Endothelial cell of umbilical vein (primary cell): ENCODE data around the gene NDUFA8. TPM values are rescaled to one million over a fixed set of nuclear protein-coding genes. Genes with fewer than 3 reads are reported as not detected.
A peak's percentile ranks its signal among the peaks of the same experiment; 100 is the strongest.

Source experiments
- BruUV-seq: library from RNA; stranded (reverse); fragments of 400-500 nt; replicated peaks from 2 replicates; lab custom pipeline; 2021; lab: Mats Ljungman, UMichigan
- CTCF ChIA-PET: fragments of 300-600, 350-600 bp; sonication (Branson Sonifier 250); formaldehyde crosslinking; loops from one replicate; lab custom pipeline; 2021; ENCODE audit warnings: antibody characterized with exemption, inconsistent platforms; lab: Charles Lee
- POLR2A ChIA-PET: fragments of 300-600, 350-600 bp; sonication (Branson Sonifier 250); formaldehyde crosslinking; loops from one replicate; lab custom pipeline; 2021; ENCODE audit warnings: antibody characterized with exemption, inconsistent platforms; lab: Charles Lee
- DNase-seq: peaks from one replicate; pipeline ENCODE4 v3.0.0-alpha.2; 2011; ENCODE audit warnings: low read depth, low spot score
- FAIRE-seq: peaks from 2 replicates; lab custom pipeline; 2011; peaks lifted over from hg19 to GRCh38; lab: Jason Lieb, UNC
- H2AFZ ChIP-seq: 2 replicates; pipeline ENCODE4 v1.6.0; 2012; ENCODE audit warnings: low read depth, low read length, control low read depth, inconsistent platforms
- H3K27ac ChIP-seq: 2 replicates; pipeline ENCODE4 v1.5.1; 2011; ENCODE audit warnings: low read depth, mild to moderate bottlenecking, control low read depth, low read length, moderate library complexity; ENCODE audit not compliant: insufficient read depth
- H3K27me3 ChIP-seq, 2 experiments: 2 replicates each; pipeline versions ENCODE4 v1.6.0 to v1.6.1; 2011; ENCODE audit warnings: low read length in 2 of 2, mixed read lengths in 1 of 2; ENCODE audit not compliant: control insufficient read depth in 2 of 2, insufficient read depth in 2 of 2
- H3K36me3 ChIP-seq, 2 experiments: 2 replicates in 1 of 2; 3 replicates in 1 of 2; pipeline ENCODE4 v1.5.1; 2011; ENCODE audit warnings: low read length in 2 of 2, mild to moderate bottlenecking in 1 of 2, moderate library complexity in 1 of 2; ENCODE audit not compliant: control insufficient read depth in 2 of 2, insufficient read depth in 2 of 2; ENCODE audit errors: extremely low read depth in 1 of 2
- H3K4me1 ChIP-seq: 3 replicates; pipeline ENCODE4 v1.5.1; 2011; ENCODE audit warnings: mild to moderate bottlenecking, low read length; ENCODE audit not compliant: control insufficient read depth, insufficient read depth; ENCODE audit errors: extremely low read depth
- H3K4me2 ChIP-seq: 2 replicates; pipeline ENCODE4 v1.6.1; 2011; ENCODE audit warnings: low read length, control low read depth, mixed read lengths; ENCODE audit not compliant: insufficient read depth
- H3K4me3 ChIP-seq, 3 experiments: fragments of 200-600 bp in 1 of 3; sonication (generic), shearing (Covaris generic) in 1 of 3; replicated peaks in 1 of 3; 2 replicates each; pipeline ENCODE4 v1.5.1; 2011 to 2016; ENCODE audit warnings: control low read depth in 3 of 3, low read length in 3 of 3, mild to moderate bottlenecking in 2 of 3, inconsistent platforms in 1 of 3, low read depth in 1 of 3, moderate library complexity in 1 of 3; ENCODE audit not compliant: insufficient read depth in 1 of 3
- H3K79me2 ChIP-seq: 2 replicates; pipeline ENCODE4 v1.6.0; 2012; ENCODE audit warnings: low read length, inconsistent platforms; ENCODE audit not compliant: control insufficient read depth, insufficient read depth
- H3K9ac ChIP-seq: replicated peaks from 2 replicates; pipeline ENCODE3; 2011; ENCODE audit warnings: low read length, control low read depth; ENCODE audit not compliant: insufficient read depth; ENCODE audit errors: extremely low read depth
- H3K9me1 ChIP-seq: replicated peaks from 3 replicates; pipeline ENCODE4 v1.6.0; 2011; ENCODE audit warnings: mild to moderate bottlenecking, low read length; ENCODE audit not compliant: control insufficient read depth, insufficient read depth; ENCODE audit errors: extremely low read depth
- H3K9me3 ChIP-seq: replicated peaks from 2 replicates; pipeline ENCODE4 v1.5.1; 2012; ENCODE audit warnings: low read length, inconsistent platforms; ENCODE audit not compliant: control insufficient read depth, insufficient read depth
- H4K20me1 ChIP-seq: replicated peaks from 2 replicates; pipeline ENCODE3; 2011; ENCODE audit warnings: mild to moderate bottlenecking, low read length; ENCODE audit not compliant: control insufficient read depth, insufficient read depth; ENCODE audit errors: extremely low read depth
- EZH2 ChIP-seq: IDR thresholded peaks from 2 replicates; pipeline ENCODE4 v1.6.1; 2012; ENCODE audit warnings: borderline replicate concordance, low read depth, mild to moderate bottlenecking, moderate library complexity, low read length, inconsistent platforms; ENCODE audit not compliant: severe bottlenecking
- FOS ChIP-seq: IDR thresholded peaks from 2 replicates; pipeline ENCODE4 v1.6.1; 2011; ENCODE audit warnings: mild to moderate bottlenecking, low read length, moderate library complexity, borderline replicate concordance; ENCODE audit not compliant: insufficient read depth
- GATA2 ChIP-seq: IDR thresholded peaks from 2 replicates; pipeline ENCODE4 v1.7.0; 2011; ENCODE audit warnings: low read depth, mild to moderate bottlenecking, moderate library complexity, mixed read lengths, low read length; ENCODE audit not compliant: insufficient read length, insufficient read depth
- JUN ChIP-seq: IDR thresholded peaks from 2 replicates; pipeline ENCODE4 v1.6.1; 2011; ENCODE audit warnings: borderline replicate concordance, low read depth; ENCODE audit not compliant: insufficient read length, insufficient read depth
- MYC ChIP-seq: IDR thresholded peaks from one replicate; pipeline ENCODE4 v1.6.1; 2011; ENCODE audit warnings: mild to moderate bottlenecking, low read depth, low read length
- POLR2A ChIP-seq: IDR thresholded peaks from 2 replicates; pipeline ENCODE4 v1.6.1; 2012; ENCODE audit warnings: low read depth, mild to moderate bottlenecking, control low read depth, low read length
- POLR2AphosphoS5 ChIP-seq: IDR thresholded peaks from 2 replicates; pipeline ENCODE4 v1.6.1; 2012; ENCODE audit warnings: low read depth, mild to moderate bottlenecking, control low read depth, low read length, moderate library complexity; ENCODE audit not compliant: insufficient read depth
- dilution Hi-C: fragments of 300-500 bp; cut with MboI; formaldehyde crosslinking; loops from one replicate; pipeline ENCODE4 v1.15.0; 2019; ENCODE audit warnings: low sequenced_read_pairs; ENCODE audit not compliant: extremely low pct_ligation_motif_present
- intact Hi-C: fragments of 100-400 bp; cut with micrococcal nuclease; formaldehyde crosslinking; loops from one replicate; pipeline ENCODE4 v1.10.0; 2022
- polyA plus RNA-seq, 4 experiments: library from polyadenylated mRNA; depleted of rRNA in 3 of 4; stranded (reverse) in 3 of 4; unstranded in 1 of 4; fragments of >200 nt; gene quantifications; 2 replicates each; pipeline versions ENCODE4 v1.2.1 to v1.2.3, GENCODE V29; 2011 to 2012; ENCODE audit warnings: missing spikeins in 1 of 4
- total RNA-seq: library from RNA; stranded (reverse); gene quantifications from 2 replicates; pipeline ENCODE4 v1.2.3, GENCODE V29; 2021
- TF ChIP-seq, protein P1 (sequence below), 2 donors: IDR thresholded peaks; 1 replicate in 1 of 2; 2 replicates in 1 of 2; pipeline ENCODE4 v1.5.1; 2011; ENCODE audit warnings: low read length in 2 of 2, mild to moderate bottlenecking in 2 of 2, moderate library complexity in 2 of 2, control low read depth in 1 of 2, inconsistent platforms in 1 of 2, low read depth in 1 of 2; ENCODE audit not compliant: insufficient read depth in 1 of 2; ENCODE audit errors: extremely low read depth in 1 of 2
- TF ChIP-seq, protein P2 (sequence below): IDR thresholded peaks from 2 replicates; pipeline ENCODE4 v1.6.1; 2011; ENCODE audit not compliant: insufficient read depth, insufficient read length

The NDUFA8 gene
- total and polyA plus RNA-seq, 2 donors (not counting 3 experiments of a cell fraction or from before 2014, with no cell fraction given) = 68.2 to 100 TPM

DNA sequence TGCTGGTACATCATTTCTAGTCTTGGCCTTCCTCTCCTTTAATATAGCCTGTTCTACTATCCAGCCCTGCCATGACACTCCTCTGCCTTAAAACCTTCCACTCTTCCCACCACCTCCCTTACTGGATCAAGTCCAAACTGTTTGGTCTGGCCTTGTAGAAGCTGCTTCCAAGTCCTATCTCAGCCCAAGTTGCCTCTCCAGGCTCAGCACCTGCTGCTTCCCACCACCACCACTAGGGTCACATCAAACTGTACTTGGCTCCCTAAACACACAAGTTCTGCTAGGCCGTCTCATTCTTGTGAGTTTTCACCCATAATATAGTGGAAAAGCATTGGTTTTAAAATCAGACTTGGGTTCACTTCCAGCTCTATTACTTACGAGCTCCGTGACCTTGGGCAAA, 1.4 kb downstream of the NDUFA8 start:
- intact Hi-C loops = loop anchor here (2.0 to 5.0 kb wide), 4 partner anchors 69 to 149 kb away; partner anchors contain the start of genes LHX6, MRRF and RBM18
- DNase-seq = peak; percentile 65

DNA sequence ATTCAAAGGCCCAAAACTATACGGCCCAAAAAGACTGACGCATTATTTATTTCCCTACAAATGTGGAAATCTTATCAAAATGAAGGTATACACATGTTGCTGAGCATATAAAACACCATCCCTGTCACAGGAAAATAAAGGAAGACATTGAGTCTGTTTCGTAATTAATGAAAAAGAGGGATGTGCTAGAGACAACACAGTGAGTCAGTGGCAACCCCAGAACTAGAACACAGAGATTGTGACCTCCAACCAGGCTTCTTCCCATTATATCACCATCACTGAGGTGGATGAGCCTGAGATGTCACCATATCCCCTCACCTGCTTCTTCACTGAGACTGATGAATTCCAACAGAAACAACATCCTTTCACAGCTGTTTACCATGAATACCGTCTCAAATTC, 3.8 kb downstream of the NDUFA8 start:
- dilution Hi-C loops = no loop called here
- POLR2A ChIA-PET = interaction anchor here (0.6 kb wide), 1 partner anchor 46 kb away, joined by 3 read pairs; no protein-coding TSS in a partner anchor

More for the DNA sequence above, 1.4 kb downstream of the NDUFA8 start:
- FAIRE-seq = peak; percentile 72
- Histone ChIP-seq H3K4me1 (peaks cover 8% of the 10 kb centered on the region), H3K9me1 (no peaks in the 10 kb centered on the region), H3K27ac (no peak overlapping the region), H3K36me3 (no peaks in the 10 kb centered on the region), H3K27me3 (peaks cover 7 to 8% of the 10 kb centered on the region in 2 experiments), H3K4me2 (no peak overlapping the region), H3K9me3 (no peaks in the 10 kb centered on the region), H4K20me1 (no peaks in the 10 kb centered on the region), H2AFZ (no peak overlapping the region), H3K9ac (no peak overlapping the region), H3K79me2 (peaks cover 25% of the 10 kb centered on the region), H3K4me3 (no peak overlapping the region)
- dilution Hi-C loops = no loop called here
- no TSS peak for BruUV-seq
- CTCF ChIA-PET = interaction anchor here (0.6 to 3.6 kb wide), 12 partner anchors 10 to 425 kb away, joined by 3 to 34 read pairs (median 4); no protein-coding TSS in a partner anchor
- POLR2A ChIA-PET = interaction anchor here (1.0 kb wide), 1 partner anchor 11 kb away, joined by 3 read pairs; no protein-coding TSS in a partner anchor
- TF ChIP-seq GATA2 (no peak), EZH2 (no peak)
- TF ChIP-seq, protein P1, sequence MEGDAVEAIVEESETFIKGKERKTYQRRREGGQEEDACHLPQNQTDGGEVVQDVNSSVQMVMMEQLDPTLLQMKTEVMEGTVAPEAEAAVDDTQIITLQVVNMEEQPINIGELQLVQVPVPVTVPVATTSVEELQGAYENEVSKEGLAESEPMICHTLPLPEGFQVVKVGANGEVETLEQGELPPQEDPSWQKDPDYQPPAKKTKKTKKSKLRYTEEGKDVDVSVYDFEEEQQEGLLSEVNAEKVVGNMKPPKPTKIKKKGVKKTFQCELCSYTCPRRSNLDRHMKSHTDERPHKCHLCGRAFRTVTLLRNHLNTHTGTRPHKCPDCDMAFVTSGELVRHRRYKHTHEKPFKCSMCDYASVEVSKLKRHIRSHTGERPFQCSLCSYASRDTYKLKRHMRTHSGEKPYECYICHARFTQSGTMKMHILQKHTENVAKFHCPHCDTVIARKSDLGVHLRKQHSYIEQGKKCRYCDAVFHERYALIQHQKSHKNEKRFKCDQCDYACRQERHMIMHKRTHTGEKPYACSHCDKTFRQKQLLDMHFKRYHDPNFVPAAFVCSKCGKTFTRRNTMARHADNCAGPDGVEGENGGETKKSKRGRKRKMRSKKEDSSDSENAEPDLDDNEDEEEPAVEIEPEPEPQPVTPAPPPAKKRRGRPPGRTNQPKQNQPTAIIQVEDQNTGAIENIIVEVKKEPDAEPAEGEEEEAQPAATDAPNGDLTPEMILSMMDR (IDR thresholded peaks at IDR 0.05; ENCODE audit: extremely low read depth in 1 of 2, insufficient read depth in 1 of 2, low read depth in 1 of 2, low read length in 2 of 2) = peak; percentile 61 to 64

More for the DNA sequence above, 3.8 kb downstream of the NDUFA8 start:
- no peak overlapping the region for H3K4me2 ChIP-seq
- DNase-seq (no peak), FAIRE-seq (no peak)
- no peaks in the 10 kb centered on the region for H3K27me3 ChIP-seq
- H3K9me3 ChIP-seq = no peaks in the 10 kb centered on the region
- intact Hi-C loops = loop anchor here (5.0 kb wide), 1 partner anchor 72 kb away; the partner anchor contains the start of gene LHX6
- no peaks in the 10 kb centered on the region for H3K9me1 ChIP-seq
- no TSS peak for BruUV-seq
- no peak overlapping the region for H3K4me3 ChIP-seq
- peaks cover 25% of the 10 kb centered on the region for H3K79me2 ChIP-seq
- peaks cover 8% of the 10 kb centered on the region for H3K4me1 ChIP-seq
- no peak overlapping the region for H3K9ac ChIP-seq
- no peaks in the 10 kb centered on the region for H4K20me1 ChIP-seq
- H3K27ac ChIP-seq = no peak overlapping the region
- no peak for TF ChIP-seq POLR2AphosphoS5
- TF ChIP-seq, protein P2, sequence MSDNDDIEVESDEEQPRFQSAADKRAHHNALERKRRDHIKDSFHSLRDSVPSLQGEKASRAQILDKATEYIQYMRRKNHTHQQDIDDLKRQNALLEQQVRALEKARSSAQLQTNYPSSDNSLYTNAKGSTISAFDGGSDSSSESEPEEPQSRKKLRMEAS = no peak
- TF ChIP-seq EZH2 = no peak
- TF ChIP-seq POLR2A = no peak
- no peak for TF ChIP-seq MYC
- no peak for TF ChIP-seq FOS
- TF ChIP-seq JUN = no peak
- TF ChIP-seq, protein P1 (IDR thresholded peaks at IDR 0.05; ENCODE audit: extremely low read depth in 1 of 2, insufficient read depth in 1 of 2, low read depth in 1 of 2, low read length in 2 of 2) = no peak
- TF ChIP-seq GATA2 = no peak
- H2AFZ ChIP-seq = no peak overlapping the region
- no peaks in the 10 kb centered on the region for H3K36me3 ChIP-seq
- CTCF ChIA-PET = interaction anchor here (1.0 to 4.1 kb wide), 4 partner anchors 10 to 194 kb away, joined by 3 to 28 read pairs (median 4); no protein-coding TSS in a partner anchor
